OCI-LY3 (cell line): Measurements from ENCODE around the gene MATN4.

Source experiments
- H2AFZ ChIP-seq: fragments of 200-600, 300-600 bp; shearing (Covaris generic); 2 replicates; pipeline ENCODE4 v1.6.0; 2014; ENCODE audit warnings: antibody characterized with exemption, low read depth, low read length
- H3K27ac ChIP-seq: fragments of 200-600, 300-600 bp; sonication (generic); 2 replicates; pipeline ENCODE4 v1.5.1; 2014; ENCODE audit warnings: mild to moderate bottlenecking, low read length, moderate library complexity, mixed read lengths
- H3K27me3 ChIP-seq: fragments of 200-600, 300-600 bp; sonication (generic); 2 replicates; pipeline ENCODE4 v1.6.1; 2014; ENCODE audit warnings: low read depth, low read length, mixed read lengths
- H3K36me3 ChIP-seq: fragments of 200-600, 300-600 bp; sonication (generic); replicated peaks from 2 replicates; pipeline ENCODE3; 2014; ENCODE audit warnings: low read depth, low read length, mixed read lengths
- H3K4me1 ChIP-seq: fragments of 300-600, 200-600 bp; sonication (generic); 2 replicates; pipeline ENCODE4 v1.6.1; 2014; ENCODE audit warnings: low read length, mixed read lengths
- H3K4me2 ChIP-seq: fragments of 200-600, 300-600 bp; sonication (generic); 2 replicates; pipeline ENCODE4 v1.6.1; 2014; ENCODE audit warnings: low read length, mixed read lengths
- H3K4me3 ChIP-seq: fragments of 300-600, 200-600 bp; sonication (generic); 2 replicates; pipeline ENCODE4 v1.5.1; 2014; ENCODE audit warnings: antibody characterized with exemption, mild to moderate bottlenecking, low read length, moderate library complexity
- H3K79me2 ChIP-seq: fragments of 300-600, 200-600 bp; shearing (Covaris generic); 2 replicates; pipeline ENCODE4 v1.6.1; 2014; ENCODE audit warnings: mild to moderate bottlenecking, low read length, mixed read lengths
- H3K9ac ChIP-seq: fragments of 300-600, 200-600 bp; shearing (Covaris generic); 2 replicates; pipeline ENCODE4 v1.6.0; 2014; ENCODE audit warnings: mild to moderate bottlenecking, low read length, moderate library complexity
- H3K9me3 ChIP-seq: fragments of 200-600, 300-600 bp; shearing (Covaris generic); 2 replicates; pipeline ENCODE4 v1.6.1; 2014; ENCODE audit warnings: low read length, mixed read lengths; ENCODE audit not compliant: insufficient read depth
- H4K20me1 ChIP-seq: fragments of 200-600, 300-600 bp; sonication (generic); 2 replicates; pipeline ENCODE4 v1.6.1; 2016; ENCODE audit warnings: low read length, mixed read lengths; ENCODE audit not compliant: insufficient read depth
- CTCF ChIP-seq: fragments of 200-600, 300-600 bp; sonication (generic); IDR thresholded peaks from 2 replicates; pipeline ENCODE4 v1.5.1; 2014; ENCODE audit warnings: antibody characterized with exemption, low read length, low read depth
- EZH2phosphoT487 ChIP-seq: fragments of 200-600 bp; shearing (Covaris generic); IDR thresholded peaks from 2 replicates; pipeline ENCODE4 v1.6.1; 2018; ENCODE audit warnings: antibody characterized with exemption, mixed run types, low read depth

Gene MATN4

GRCh38 chr20:45311589-45312211 lies 3.6 kb upstream of the MATN4 start:
- H3K36me3 ChIP-seq, result no peaks in the 10 kb centered on the region
- no peak overlapping the region for H3K9ac ChIP-seq
- no peaks in the 10 kb centered on the region for H3K9me3 ChIP-seq
- H3K4me3 ChIP-seq, result peak overlapping the region; percentile 11; the same call in 1 of the 2 replicates
- H3K79me2 ChIP-seq, result no peaks in the 10 kb centered on the region
- peaks cover 2% of the 10 kb centered on the region; the same call in 1 of the 2 replicates for H3K4me1 ChIP-seq
- peak overlapping the region; percentile 53 for H3K4me2 ChIP-seq
- peak; percentile 96 for TF ChIP-seq CTCF
- TF ChIP-seq EZH2phosphoT487, result no peak
- H4K20me1 ChIP-seq, result no peaks in the 10 kb centered on the region
- no peak overlapping the region for H3K27ac ChIP-seq
- H2AFZ ChIP-seq, result peak overlapping the region; percentile 61
- no peaks in the 10 kb centered on the region for H3K27me3 ChIP-seq

GRCh38 chr20:45309075-45309474 lies 976 bp upstream of the MATN4 start:
- Histone ChIP-seq H3K36me3 (no peaks in the 10 kb centered on the region), H3K4me3 (no peak overlapping the region), H3K9me3 (no peaks in the 10 kb centered on the region), H3K27me3 (no peaks in the 10 kb centered on the region), H3K79me2 (no peaks in the 10 kb centered on the region), H4K20me1 (no peaks in the 10 kb centered on the region), H2AFZ (no peak overlapping the region), H3K4me2 (no peak overlapping the region), H3K27ac (no peak overlapping the region), H3K9ac (no peak overlapping the region), H3K4me1 (peaks cover 2% of the 10 kb centered on the region; the same call in 1 of the 2 replicates)
- no peak for TF ChIP-seq EZH2phosphoT487
- TF ChIP-seq CTCF, result no peak

- Histone ChIP-seq H3K27me3 (no peaks in the 10 kb centered on the region), H3K4me2 (no peak overlapping the region), H3K27ac (no peak overlapping the region)
Observed at GRCh38 chr20:45307076-45307640, 941 bp downstream of the MATN4 start.

GRCh38 chr20:45306431-45306982 lies 1.6 kb downstream of the MATN4 start, which contains the start of gene RBPJL:
Gene RBPJL (plus strand): TSS chr20:45306840. CDS start chr20:45306923, 83 bp downstream.
- Histone ChIP-seq H3K9me3 (no peaks in the 10 kb centered on the region), H3K27me3 (no peaks in the 10 kb centered on the region), H3K9ac (no peak within 1 kb of the TSS), H3K4me2 (no peak within 1 kb of the TSS), H3K36me3 (no peaks in the 10 kb centered on the region), H2AFZ (no peak within 1 kb of the TSS), H3K79me2 (no peaks in the 10 kb centered on the region), H3K4me1 (peaks cover 11% of the 10 kb centered on the region), H3K4me3 (no peak within 1 kb of the TSS), H3K27ac (no peak within 1 kb of the TSS), H4K20me1 (no peaks in the 10 kb centered on the region)
- TF ChIP-seq CTCF (peak; percentile 53), EZH2phosphoT487 (no peak)

More at GRCh38 chr20:45307076-45307640, 941 bp downstream of the MATN4 start:
- Histone ChIP-seq H3K9ac (no peak overlapping the region), H3K4me1 (peaks cover 5% of the 10 kb centered on the region), H4K20me1 (no peaks in the 10 kb centered on the region), H3K9me3 (no peaks in the 10 kb centered on the region), H3K79me2 (no peaks in the 10 kb centered on the region), H3K36me3 (no peaks in the 10 kb centered on the region), H3K4me3 (no peak overlapping the region), H2AFZ (no peak overlapping the region)
- TF ChIP-seq EZH2phosphoT487, result no peak
